Right lobe of liver (tissue), 4 donors: ENCODE data around the gene NEGR1.

Experiments
- POLR2A ChIP-seq: fragments of 450-650 bp; IDR thresholded peaks from one replicate; pipeline ENCODE4 v1.6.1; 2017; ENCODE audit warnings: antibody characterized with exemption, mild to moderate bottlenecking
- TF ChIP-seq, protein P1 (sequence below), 4 donors: fragments of 200-600 bp in 3 of 4; fragments of 450-650 bp in 1 of 4; IDR thresholded peaks; one replicate each; pipeline versions ENCODE4 v1.5.1 to v1.8.0; 2016 to 2022; ENCODE audit warnings: antibody characterized with exemption in 4 of 4, mild to moderate bottlenecking in 2 of 4
- donor health status: DM: no; HTN: no; CAD: no.
- donor health status: DM: no; HTN: no; CAD: no.
- donor health status: DM: no; HTN: yes; CAD: no.

DNA sequence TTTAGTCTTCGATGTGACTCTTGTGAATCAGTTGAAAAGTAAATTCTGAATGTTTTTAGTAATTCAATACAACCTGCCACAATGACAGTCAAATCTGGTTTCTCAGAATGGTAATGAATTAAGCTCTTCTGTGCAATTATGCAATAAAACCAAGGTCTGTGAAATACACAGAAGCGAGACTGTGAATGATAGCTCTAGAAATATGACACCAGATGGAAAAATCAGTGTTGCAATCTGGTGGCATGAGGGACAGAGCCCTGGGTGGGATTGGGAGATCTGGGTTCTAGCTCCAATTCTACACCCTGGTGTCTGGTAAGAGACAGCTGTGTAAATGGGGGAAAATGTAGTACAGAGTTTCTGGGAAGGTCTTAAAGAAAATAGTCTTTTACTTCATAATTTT lies 615.1 kb downstream of the NEGR1 start:
- TF ChIP-seq POLR2A = no peak
- TF ChIP-seq, protein P1, sequence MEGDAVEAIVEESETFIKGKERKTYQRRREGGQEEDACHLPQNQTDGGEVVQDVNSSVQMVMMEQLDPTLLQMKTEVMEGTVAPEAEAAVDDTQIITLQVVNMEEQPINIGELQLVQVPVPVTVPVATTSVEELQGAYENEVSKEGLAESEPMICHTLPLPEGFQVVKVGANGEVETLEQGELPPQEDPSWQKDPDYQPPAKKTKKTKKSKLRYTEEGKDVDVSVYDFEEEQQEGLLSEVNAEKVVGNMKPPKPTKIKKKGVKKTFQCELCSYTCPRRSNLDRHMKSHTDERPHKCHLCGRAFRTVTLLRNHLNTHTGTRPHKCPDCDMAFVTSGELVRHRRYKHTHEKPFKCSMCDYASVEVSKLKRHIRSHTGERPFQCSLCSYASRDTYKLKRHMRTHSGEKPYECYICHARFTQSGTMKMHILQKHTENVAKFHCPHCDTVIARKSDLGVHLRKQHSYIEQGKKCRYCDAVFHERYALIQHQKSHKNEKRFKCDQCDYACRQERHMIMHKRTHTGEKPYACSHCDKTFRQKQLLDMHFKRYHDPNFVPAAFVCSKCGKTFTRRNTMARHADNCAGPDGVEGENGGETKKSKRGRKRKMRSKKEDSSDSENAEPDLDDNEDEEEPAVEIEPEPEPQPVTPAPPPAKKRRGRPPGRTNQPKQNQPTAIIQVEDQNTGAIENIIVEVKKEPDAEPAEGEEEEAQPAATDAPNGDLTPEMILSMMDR (IDR thresholded peaks at IDR 0.05) = no peak
